Choroid plexus epithelial cell (primary cell): ENCODE measurements around the gene IFNA10.
A peak's percentile ranks its signal among the peaks of the same experiment; 100 is the strongest.
"Not testable (repeated sequence)": the region's sequence is repeated elsewhere in the genome, so short reads cannot be mapped to it uniquely, and the experiment has no call there.

Experiments
- DNase-seq: peaks from one replicate; pipeline ENCODE4 v3.0.0-alpha.2; 2010; ENCODE audit warnings: low read depth
- H3K4me3 ChIP-seq: 2 replicates; pipeline ENCODE4 v1.5.1; 2011; ENCODE audit warnings: low read depth, mild to moderate bottlenecking, control low read depth, low read length, moderate library complexity
- CTCF ChIP-seq: conservative IDR thresholded peaks from 2 replicates; pipeline ENCODE4 v1.5.1; 2011; ENCODE audit warnings: low read depth, mild to moderate bottlenecking, control low read depth, inconsistent platforms, low read length, moderate library complexity

Gene IFNA10

GRCh38 chr9:21172156-21172555 lies 34.8 kb downstream of the IFNA10 start:
- no peak for TF ChIP-seq CTCF

GRCh38 chr9:21171351-21171750 lies 35.6 kb downstream of the IFNA10 start:
- no peak for DNase-seq
- TF ChIP-seq CTCF: no peak
- H3K4me3 ChIP-seq: no peak overlapping the region

More at GRCh38 chr9:21172156-21172555, 34.8 kb downstream of the IFNA10 start:
- no peak for DNase-seq
- H3K4me3 ChIP-seq: no peak overlapping the region

GRCh38 chr9:21166560-21166959 lies 40.4 kb downstream of the IFNA10 start, which contains the start of gene IFNA21:
IFNA21 (minus strand) TSS chr9:21166660; CDS start chr9:21166612, 48 bp downstream.
- not testable (repeated sequence) for H3K4me3 ChIP-seq, DNase-seq

DNA sequence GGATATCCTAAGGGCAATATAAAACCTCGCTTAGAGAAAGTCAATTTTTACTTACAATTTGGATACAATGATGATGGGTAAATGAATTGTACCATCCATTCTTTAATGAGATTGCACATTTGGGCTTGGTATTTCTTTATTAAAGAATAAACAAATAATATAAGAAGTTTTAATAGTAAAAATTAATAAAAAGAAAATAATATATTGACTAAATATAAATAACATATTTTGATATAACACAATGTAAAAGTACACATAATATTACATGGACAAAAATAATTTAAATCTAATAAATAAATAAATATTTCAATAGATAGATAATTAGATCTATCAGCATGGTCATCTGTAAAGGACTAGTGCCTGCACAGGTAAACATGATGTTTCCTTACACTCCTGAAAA lies 41.4 kb downstream of the IFNA10 start:
- no peak overlapping the region for H3K4me3 ChIP-seq
- no peak for DNase-seq
- no peak for TF ChIP-seq CTCF

DNA sequence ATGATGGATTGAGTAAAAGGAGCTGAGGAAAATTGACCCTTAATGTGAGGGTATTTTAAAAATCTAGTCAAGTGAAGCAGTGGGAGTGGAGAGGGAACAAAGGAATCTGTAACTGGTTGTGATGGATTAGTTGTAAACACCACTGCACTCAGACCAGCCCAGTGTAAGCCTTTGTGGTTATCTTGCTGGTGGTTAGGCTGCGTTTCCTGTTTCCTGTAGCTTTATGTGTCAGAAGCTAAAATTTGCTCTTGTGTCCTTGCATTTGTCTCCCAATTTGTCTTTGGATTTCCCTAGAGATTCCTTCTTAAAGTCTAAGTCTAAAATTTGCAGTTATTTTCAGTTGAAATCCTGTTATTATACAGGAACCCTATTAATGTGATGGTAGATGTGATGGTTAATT lies 46.8 kb downstream of the IFNA10 start:
- TF ChIP-seq CTCF: no peak
- DNase-seq: peak; percentile 51

More for the DNA sequence above, 46.8 kb downstream of the IFNA10 start:
- H3K4me3 ChIP-seq: no peak overlapping the region
